Activated T-cell treated with anti-CD3 and anti-CD28 coated beads, Interleukin-2, amount 50 U/mL, for 24 hours (primary cell): ENCODE measurements around the gene USP36.
A peak's percentile ranks its signal among the peaks of the same experiment; 100 is the strongest.
"Not testable (repeated sequence)": the region's sequence is repeated elsewhere in the genome, so short reads cannot be mapped to it uniquely, and the experiment has no call there.

ENCODE experiments used
- DNase-seq: peaks from one replicate; pipeline ENCODE4 v3.0.0-alpha.2; 2020
- H3K27ac Mint-ChIP-seq: 2 replicates; pipeline ENCODE4 v1.8.0; 2020; ENCODE audit warnings: mild to moderate bottlenecking, mixed read lengths
- H3K27me3 Mint-ChIP-seq: 2 replicates; pipeline ENCODE4 v1.8.0; 2020; ENCODE audit warnings: mixed read lengths
- H3K36me3 Mint-ChIP-seq: 2 replicates; pipeline ENCODE4 v1.8.0; 2020; ENCODE audit warnings: low read depth, mixed read lengths
- H3K4me1 Mint-ChIP-seq: 2 replicates; pipeline ENCODE4 v1.8.0; 2020; ENCODE audit warnings: low read depth, mixed read lengths
- H3K4me3 Mint-ChIP-seq: 2 replicates; pipeline ENCODE4 v1.8.0; 2020; ENCODE audit warnings: mild to moderate bottlenecking, moderate library complexity, mixed read lengths
- H3K9me3 Mint-ChIP-seq: 2 replicates; pipeline ENCODE4 v1.8.0; 2020; ENCODE audit warnings: mixed read lengths

Gene USP36

GRCh38 chr17:78753316-78754250 lies 87.0 kb downstream of the USP36 start:
- Mint-ChIP-seq H3K4me1 (peaks cover 88% of the 10 kb centered on the region), H3K27me3 (no peaks in the 10 kb centered on the region), H3K9me3 (no peaks in the 10 kb centered on the region), H3K27ac (peak overlapping the region; percentile 98), H3K4me3 (peak overlapping the region; percentile 64), H3K36me3 (peaks cover 22% of the 10 kb centered on the region)
- peak; percentile 68 for DNase-seq

- Mint-ChIP-seq H3K4me3 (peak overlapping the region; percentile 45), H3K27me3 (no peaks in the 10 kb centered on the region), H3K4me1 (peaks cover 90% of the 10 kb centered on the region), H3K27ac (peak overlapping the region; percentile 90), H3K9me3 (no peaks in the 10 kb centered on the region), H3K36me3 (peaks cover 19% of the 10 kb centered on the region)
- no peak for DNase-seq
Measured at GRCh38 chr17:78751447-78752161, 89.0 kb downstream of the USP36 start.

GRCh38 chr17:78751000-78751399 lies 89.6 kb downstream of the USP36 start:
- Mint-ChIP-seq H3K27ac (peak overlapping the region; percentile 90), H3K4me3 (peak overlapping the region; percentile 25), H3K36me3 (peaks cover 15% of the 10 kb centered on the region), H3K4me1 (peaks cover 90% of the 10 kb centered on the region)
- not testable (repeated sequence) for H3K27me3 Mint-ChIP-seq, DNase-seq, H3K9me3 Mint-ChIP-seq

GRCh38 chr17:78748730-78749317 lies 91.8 kb downstream of the USP36 start:
- H3K36me3 Mint-ChIP-seq: peaks cover 15% of the 10 kb centered on the region
- H3K27me3 Mint-ChIP-seq: no peaks in the 10 kb centered on the region
- DNase-seq: peak; percentile 74
- no peaks in the 10 kb centered on the region for H3K9me3 Mint-ChIP-seq
- peaks cover 96% of the 10 kb centered on the region for H3K4me1 Mint-ChIP-seq
- peak overlapping the region; percentile 76 for H3K4me3 Mint-ChIP-seq
- peak overlapping the region; percentile 100 for H3K27ac Mint-ChIP-seq

- no peaks in the 10 kb centered on the region for H3K9me3 Mint-ChIP-seq
- H3K27me3 Mint-ChIP-seq: no peaks in the 10 kb centered on the region
- H3K4me3 Mint-ChIP-seq: peak overlapping the region; percentile 76
- no peak for DNase-seq
- H3K36me3 Mint-ChIP-seq: peaks cover 21% of the 10 kb centered on the region
- peak overlapping the region; percentile 100 for H3K27ac Mint-ChIP-seq
- peaks cover 97% of the 10 kb centered on the region for H3K4me1 Mint-ChIP-seq
Measured at GRCh38 chr17:78748048-78748729, 92.4 kb downstream of the USP36 start.

- peaks cover 97% of the 10 kb centered on the region for H3K4me1 Mint-ChIP-seq
- no peaks in the 10 kb centered on the region for H3K9me3 Mint-ChIP-seq
- no peaks in the 10 kb centered on the region for H3K27me3 Mint-ChIP-seq
- DNase-seq: no peak
- peaks cover 25% of the 10 kb centered on the region for H3K36me3 Mint-ChIP-seq
- H3K27ac Mint-ChIP-seq: peak overlapping the region; percentile 100
- H3K4me3 Mint-ChIP-seq: peak overlapping the region; percentile 76
Measured at GRCh38 chr17:78747488-78747887, 93.1 kb downstream of the USP36 start.

- Mint-ChIP-seq H3K9me3 (no peaks in the 10 kb centered on the region), H3K4me1 (peaks cover 97% of the 10 kb centered on the region), H3K36me3 (peaks cover 25% of the 10 kb centered on the region), H3K27ac (peak overlapping the region; percentile 100), H3K27me3 (no peaks in the 10 kb centered on the region), H3K4me3 (no peak overlapping the region)
- DNase-seq: no peak
Measured at GRCh38 chr17:78746949-78747269, 93.7 kb downstream of the USP36 start.

GRCh38 chr17:78746263-78746948 lies 94.2 kb downstream of the USP36 start:
- DNase-seq: no peak
- Mint-ChIP-seq H3K4me1 (peaks cover 97% of the 10 kb centered on the region), H3K9me3 (no peaks in the 10 kb centered on the region), H3K4me3 (peak overlapping the region; percentile 32), H3K27ac (peak overlapping the region; percentile 100), H3K36me3 (peaks cover 27% of the 10 kb centered on the region), H3K27me3 (no peaks in the 10 kb centered on the region)
